ENCODE data around the gene OGFR. TPM values are rescaled to one million over a fixed set of nuclear protein-coding genes. Genes with fewer than 3 reads are reported as not detected.

OGFR gene
- total and polyA plus RNA-seq, 2 donors (not counting 3 experiments of a cell fraction or from before 2014, with no cell fraction given) = 30.8 to 44.0 TPM

DNA sequence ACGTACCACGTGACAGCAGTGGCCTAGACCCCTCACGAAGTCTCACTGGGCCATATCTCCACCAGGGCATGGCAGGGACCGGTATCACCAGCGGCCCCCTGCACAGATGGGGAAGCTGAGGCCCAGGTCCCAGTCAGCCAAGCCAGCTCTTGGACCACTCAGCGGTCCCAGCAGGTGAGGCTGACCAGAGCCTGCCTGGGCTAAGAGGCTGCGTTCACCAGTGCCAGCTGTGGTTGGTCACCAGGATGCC, 11.0 kb upstream of the OGFR start:
- BruUV-seq (replicated peaks) = no TSS peak
- H3K4me2 ChIP-seq (ENCODE audit: insufficient read depth, low read length) = peak overlapping the region; percentile 69
- peaks cover 14% of the 10 kb centered on the region for H3K79me2 ChIP-seq (ENCODE audit: control insufficient read depth, insufficient read depth, low read length)
- H3K9me3 ChIP-seq (replicated peaks; ENCODE audit: control insufficient read depth, insufficient read depth, low read length) = no peaks in the 10 kb centered on the region
- no peak for FAIRE-seq
- peak overlapping the region; percentile 41 for H3K9ac ChIP-seq (replicated peaks; ENCODE audit: extremely low read depth, insufficient read depth, low read length)
- peak overlapping the region; percentile 61 for H3K27ac ChIP-seq (ENCODE audit: insufficient read depth, low read depth, low read length)
- H4K20me1 ChIP-seq (replicated peaks; ENCODE audit: control insufficient read depth, extremely low read depth, insufficient read depth, low read length) = no peaks in the 10 kb centered on the region
- dilution Hi-C loops (cut with MboI; ENCODE audit: extremely low pct_ligation_motif_present, low sequenced_read_pairs) (no loop called here), intact Hi-C loops (cut with micrococcal nuclease) (loop anchor here (1.0 to 10.0 kb wide), 2 partner anchors 434 to 489 kb away; partner anchors contain the start of gene ADRM1)
- no peak for DNase-seq (ENCODE audit: low read depth, low spot score)
- no peaks in the 10 kb centered on the region for H3K9me1 ChIP-seq (replicated peaks; ENCODE audit: control insufficient read depth, extremely low read depth, insufficient read depth, low read length)
- no peak overlapping the region for H3K4me3 ChIP-seq (replicated peaks in 1 of 3; ENCODE audit: insufficient read depth in 1 of 3, low read depth in 1 of 3, low read length in 3 of 3)
- TF ChIP-seq POLR2A (IDR thresholded peaks at IDR 0.05; ENCODE audit: low read depth, low read length) (no peak), GATA2 (IDR thresholded peaks at IDR 0.05; ENCODE audit: insufficient read depth, insufficient read length, low read depth, low read length) (no peak), EZH2 (IDR thresholded peaks at IDR 0.05; ENCODE audit: borderline replicate concordance, low read depth, low read length, severe bottlenecking) (no peak), JUN (IDR thresholded peaks at IDR 0.05; ENCODE audit: borderline replicate concordance, insufficient read depth, insufficient read length, low read depth) (no peak), FOS (IDR thresholded peaks at IDR 0.05; ENCODE audit: borderline replicate concordance, insufficient read depth, low read length) (no peak), MYC (IDR thresholded peaks at IDR 0.05; ENCODE audit: low read depth, low read length) (no peak), POLR2AphosphoS5 (IDR thresholded peaks at IDR 0.05; ENCODE audit: insufficient read depth, low read depth, low read length) (no peak)
- TF ChIP-seq, protein P1, sequence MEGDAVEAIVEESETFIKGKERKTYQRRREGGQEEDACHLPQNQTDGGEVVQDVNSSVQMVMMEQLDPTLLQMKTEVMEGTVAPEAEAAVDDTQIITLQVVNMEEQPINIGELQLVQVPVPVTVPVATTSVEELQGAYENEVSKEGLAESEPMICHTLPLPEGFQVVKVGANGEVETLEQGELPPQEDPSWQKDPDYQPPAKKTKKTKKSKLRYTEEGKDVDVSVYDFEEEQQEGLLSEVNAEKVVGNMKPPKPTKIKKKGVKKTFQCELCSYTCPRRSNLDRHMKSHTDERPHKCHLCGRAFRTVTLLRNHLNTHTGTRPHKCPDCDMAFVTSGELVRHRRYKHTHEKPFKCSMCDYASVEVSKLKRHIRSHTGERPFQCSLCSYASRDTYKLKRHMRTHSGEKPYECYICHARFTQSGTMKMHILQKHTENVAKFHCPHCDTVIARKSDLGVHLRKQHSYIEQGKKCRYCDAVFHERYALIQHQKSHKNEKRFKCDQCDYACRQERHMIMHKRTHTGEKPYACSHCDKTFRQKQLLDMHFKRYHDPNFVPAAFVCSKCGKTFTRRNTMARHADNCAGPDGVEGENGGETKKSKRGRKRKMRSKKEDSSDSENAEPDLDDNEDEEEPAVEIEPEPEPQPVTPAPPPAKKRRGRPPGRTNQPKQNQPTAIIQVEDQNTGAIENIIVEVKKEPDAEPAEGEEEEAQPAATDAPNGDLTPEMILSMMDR (IDR thresholded peaks at IDR 0.05; ENCODE audit: extremely low read depth in 1 of 2, insufficient read depth in 1 of 2, low read depth in 1 of 2, low read length in 2 of 2) = no peak
- TF ChIP-seq, protein P2, sequence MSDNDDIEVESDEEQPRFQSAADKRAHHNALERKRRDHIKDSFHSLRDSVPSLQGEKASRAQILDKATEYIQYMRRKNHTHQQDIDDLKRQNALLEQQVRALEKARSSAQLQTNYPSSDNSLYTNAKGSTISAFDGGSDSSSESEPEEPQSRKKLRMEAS (IDR thresholded peaks at IDR 0.05; ENCODE audit: insufficient read depth, insufficient read length) = no peak
- peaks cover 22% of the 10 kb centered on the region for H3K4me1 ChIP-seq (ENCODE audit: control insufficient read depth, extremely low read depth, insufficient read depth, low read length)
- H3K27me3 ChIP-seq (ENCODE audit: control insufficient read depth in 2 of 2, insufficient read depth in 2 of 2, low read length in 2 of 2) = no peaks in the 10 kb centered on the region
- no peaks in the 10 kb centered on the region for H3K36me3 ChIP-seq (ENCODE audit: control insufficient read depth in 2 of 2, extremely low read depth in 1 of 2, insufficient read depth in 2 of 2, low read length in 2 of 2)
- ChIA-PET POLR2A (no interaction called here), CTCF (interaction anchor here (0.7 to 1.9 kb wide), 12 partner anchors 11 to 383 kb away, joined by 3 to 24 read pairs (median 5); partner anchors contain the start of gene NTSR1)
- peak overlapping the region; percentile 93 for H2AFZ ChIP-seq (ENCODE audit: low read depth, low read length)
